NCI-H2081 (cell line): ENCODE measurements around the gene CAMKK2.
"Not testable (repeated sequence)": the region's sequence is repeated elsewhere in the genome, so short reads cannot be mapped to it uniquely, and the experiment has no call there.

Experiments used
- DNase-seq, 2 experiments: peaks; one replicate each; lab custom pipeline; 2025; lab: John Stamatoyannopoulos, UW

Gene CAMKK2

GRCh38 chr12:121223292-121224285 lies 72.9 kb downstream of the CAMKK2 start:
- DNase-seq = peak in 1 of 2 experiments; percentile 8

- no peak for DNase-seq
These were observed 73.7 kb downstream of the CAMKK2 start for GRCh38 chr12:121222847-121223246.

- DNase-seq = no peak
These were observed 77.0 kb downstream of the CAMKK2 start for GRCh38 chr12:121219353-121219986.

- DNase-seq = peak in 1 of 2 experiments; percentile 28
These were observed 77.7 kb downstream of the CAMKK2 start for GRCh38 chr12:121218588-121219352.

- no peak for DNase-seq
These were observed 78.7 kb downstream of the CAMKK2 start for GRCh38 chr12:121217761-121218160.

- no peak for DNase-seq
These were observed 79.4 kb downstream of the CAMKK2 start for GRCh38 chr12:121217063-121217462.

GRCh38 chr12:121216102-121216501 lies 80.4 kb downstream of the CAMKK2 start:
- DNase-seq = no peak

- DNase-seq = no peak
These were observed 81.4 kb downstream of the CAMKK2 start for GRCh38 chr12:121214855-121215745.

GRCh38 chr12:121214166-121214777 lies 82.2 kb downstream of the CAMKK2 start:
- DNase-seq = no peak

- DNase-seq = no peak
These were observed 83.6 kb downstream of the CAMKK2 start for GRCh38 chr12:121212875-121213274.

- peak; percentile 75 for DNase-seq
These were observed 86.6 kb downstream of the CAMKK2 start, which contains the start of gene P2RX4 for GRCh38 chr12:121209624-121210572. TSS of gene P2RX4 (plus strand) at chr12:121210129. CDS start at chr12:121210165, 36 bp downstream.

GRCh38 chr12:121209221-121209620 lies 87.3 kb downstream of the CAMKK2 start:
- DNase-seq = no peak

- not testable (repeated sequence) for DNase-seq
These were observed 87.9 kb downstream of the CAMKK2 start for GRCh38 chr12:121208571-121208970.

GRCh38 chr12:121205491-121205890 lies 91.0 kb downstream of the CAMKK2 start:
- no peak for DNase-seq

GRCh38 chr12:121203482-121203881 lies 93.0 kb downstream of the CAMKK2 start:
- DNase-seq = no peak

GRCh38 chr12:121202407-121203355 lies 93.8 kb downstream of the CAMKK2 start:
- DNase-seq = peak; percentile 56 to 82

GRCh38 chr12:121201140-121201539 lies 95.4 kb downstream of the CAMKK2 start:
- not testable (repeated sequence) for DNase-seq

- no peak for DNase-seq
These were observed 97.6 kb downstream of the CAMKK2 start for GRCh38 chr12:121198949-121199348.
